ENCODE measurements around the gene GLCCI1.
A peak's percentile ranks its signal among the peaks of the same experiment; 100 is the strongest.
"Not testable (repeated sequence)": the region's sequence is repeated elsewhere in the genome, so short reads cannot be mapped to it uniquely, and the experiment has no call there.

GLCCI1 gene

GRCh38 chr7:7980134-7980533 is 11.5 kb downstream of the GLCCI1 start:
- no peak for DNase-seq (ENCODE audit: low read depth, low spot score)
- no peak overlapping the region for H3K4me3 ChIP-seq (ENCODE audit: low read length)

- no peak for DNase-seq (ENCODE audit: low read depth, low spot score)
- H3K4me3 ChIP-seq (ENCODE audit: low read length), result no peak overlapping the region
Measured at GRCh38 chr7:7982904-7983303, 14.3 kb downstream of the GLCCI1 start.

GRCh38 chr7:7984424-7984823 is 15.8 kb downstream of the GLCCI1 start:
- DNase-seq (ENCODE audit: low read depth, low spot score), result no peak
- no peak overlapping the region for H3K4me3 ChIP-seq (ENCODE audit: low read length)

- H3K4me3 ChIP-seq (ENCODE audit: low read length), result no peak overlapping the region
- DNase-seq (ENCODE audit: low read depth, low spot score), result no peak
Measured at GRCh38 chr7:7988706-7989105, 20.1 kb downstream of the GLCCI1 start.

GRCh38 chr7:7989133-7989532 is 20.5 kb downstream of the GLCCI1 start:
- DNase-seq (ENCODE audit: low read depth, low spot score), result no peak
- H3K4me3 ChIP-seq (ENCODE audit: low read length), result no peak overlapping the region

GRCh38 chr7:7989616-7990440 is 21.2 kb downstream of the GLCCI1 start:
- no peak for DNase-seq (ENCODE audit: low read depth, low spot score)
- H3K4me3 ChIP-seq (ENCODE audit: low read length), result no peak overlapping the region

- no peak overlapping the region for H3K4me3 ChIP-seq (ENCODE audit: low read length)
- DNase-seq (ENCODE audit: low read depth, low spot score), result no peak
Measured at GRCh38 chr7:7990441-7990761, 21.8 kb downstream of the GLCCI1 start.

- DNase-seq (ENCODE audit: low read depth, low spot score), result no peak
- H3K4me3 ChIP-seq (ENCODE audit: low read length), result no peak overlapping the region
Measured at GRCh38 chr7:7992506-7992905, 23.9 kb downstream of the GLCCI1 start.

- DNase-seq (ENCODE audit: low read depth, low spot score); H3K4me3 ChIP-seq (ENCODE audit: low read length): not testable (repeated sequence)
Measured at GRCh38 chr7:7995348-7995747, 26.8 kb downstream of the GLCCI1 start.

GRCh38 chr7:7996568-7996967 is 28.0 kb downstream of the GLCCI1 start:
- DNase-seq (ENCODE audit: low read depth, low spot score), result no peak
- H3K4me3 ChIP-seq (ENCODE audit: low read length), result no peak overlapping the region

GRCh38 chr7:8000315-8000941 is 31.8 kb downstream of the GLCCI1 start:
- no peak for DNase-seq (ENCODE audit: low read depth, low spot score)
- no peak overlapping the region for H3K4me3 ChIP-seq (ENCODE audit: low read length)

- no peak overlapping the region for H3K4me3 ChIP-seq (ENCODE audit: low read length)
- no peak for DNase-seq (ENCODE audit: low read depth, low spot score)
Measured at GRCh38 chr7:8003077-8003476, 34.5 kb downstream of the GLCCI1 start.

- DNase-seq (ENCODE audit: low read depth, low spot score), result no peak
- no peak overlapping the region for H3K4me3 ChIP-seq (ENCODE audit: low read length)
Measured at GRCh38 chr7:8005279-8005678, 36.7 kb downstream of the GLCCI1 start.

GRCh38 chr7:8014399-8014798 is 45.8 kb downstream of the GLCCI1 start:
- H3K4me3 ChIP-seq (ENCODE audit: low read length), result no peak overlapping the region
- DNase-seq (ENCODE audit: low read depth, low spot score), result no peak

- no peak overlapping the region for H3K4me3 ChIP-seq (ENCODE audit: low read length)
- DNase-seq (ENCODE audit: low read depth, low spot score), result peak; percentile 41
Measured at GRCh38 chr7:8015100-8015745, 46.6 kb downstream of the GLCCI1 start.

GRCh38 chr7:8015746-8016120 is 47.1 kb downstream of the GLCCI1 start:
- no peak overlapping the region for H3K4me3 ChIP-seq (ENCODE audit: low read length)

GRCh38 chr7:8017423-8017822 is 48.8 kb downstream of the GLCCI1 start:
- no peak for DNase-seq (ENCODE audit: low read depth, low spot score)
- no peak overlapping the region for H3K4me3 ChIP-seq (ENCODE audit: low read length)

More at GRCh38 chr7:8015746-8016120, 47.1 kb downstream of the GLCCI1 start:
- no peak for DNase-seq (ENCODE audit: low read depth, low spot score)

- H3K4me3 ChIP-seq (ENCODE audit: low read length), result no peak overlapping the region
- DNase-seq (ENCODE audit: low read depth, low spot score), result no peak
Measured at GRCh38 chr7:8018961-8019360, 50.4 kb downstream of the GLCCI1 start.

GRCh38 chr7:8022628-8023027 is 54.0 kb downstream of the GLCCI1 start:
- DNase-seq (ENCODE audit: low read depth, low spot score), result no peak
- H3K4me3 ChIP-seq (ENCODE audit: low read length), result no peak overlapping the region

- DNase-seq (ENCODE audit: low read depth, low spot score), result no peak
Measured at GRCh38 chr7:8035192-8035591, 66.6 kb downstream of the GLCCI1 start.

More at GRCh38 chr7:8035192-8035591, 66.6 kb downstream of the GLCCI1 start:
- no peak overlapping the region for H3K4me3 ChIP-seq (ENCODE audit: low read length)

Measured in Jurkat, Clone E6-1 (cell line).